ENCODE results near the gene TEX48. TPM values are rescaled to one million over a fixed set of nuclear protein-coding genes. Genes with fewer than 3 reads are reported as not detected.

TEX48 gene
- polyA plus RNA-seq, 1 donor from 2014 or later = not detected

- no peaks in the 10 kb centered on the region for H3K36me3 Mint-ChIP-seq
- no peaks in the 10 kb centered on the region for H3K9me3 Mint-ChIP-seq
- no peak overlapping the region for H3K27ac Mint-ChIP-seq
- H3K4me1 Mint-ChIP-seq = peaks cover 1 to 6% (median 5%) of the 10 kb centered on the region in 3 donors
- H3K27me3 Mint-ChIP-seq = peaks cover 7% of the 10 kb centered on the region
- H3K4me3 Mint-ChIP-seq = no peak overlapping the region
Observed at GRCh38 chr9:114666401-114666800, 15.6 kb downstream of the TEX48 start.

GRCh38 chr9:114664181-114664580 is 17.8 kb downstream of the TEX48 start:
- no peaks in the 10 kb centered on the region for H3K36me3 Mint-ChIP-seq
- H3K4me3 Mint-ChIP-seq = no peak overlapping the region
- H3K27me3 Mint-ChIP-seq = peaks cover 7% of the 10 kb centered on the region
- H3K4me1 Mint-ChIP-seq = peaks cover 1 to 6% (median 5%) of the 10 kb centered on the region in 3 donors
- H3K27ac Mint-ChIP-seq = no peak overlapping the region
- no peaks in the 10 kb centered on the region for H3K9me3 Mint-ChIP-seq

GRCh38 chr9:114662081-114662989 is 19.7 kb downstream of the TEX48 start:
- no peak overlapping the region for H3K4me3 Mint-ChIP-seq
- H3K27me3 Mint-ChIP-seq = peaks cover 7% of the 10 kb centered on the region
- peaks cover 3% of the 10 kb centered on the region for H3K36me3 Mint-ChIP-seq
- H3K4me1 Mint-ChIP-seq = peaks cover 5 to 6% (median 5%) of the 10 kb centered on the region in 3 donors
- H3K27ac Mint-ChIP-seq = peak overlapping the region in 1 of 3 donors; percentile 74
- H3K9me3 Mint-ChIP-seq = no peaks in the 10 kb centered on the region

- H3K36me3 Mint-ChIP-seq = peaks cover 3% of the 10 kb centered on the region
- H3K9me3 Mint-ChIP-seq = no peaks in the 10 kb centered on the region
- H3K27me3 Mint-ChIP-seq = peaks cover 4% of the 10 kb centered on the region
- peak within 1 kb of the TSS in 1 of 3 donors; percentile 71 for H3K27ac Mint-ChIP-seq
- peaks cover 14 to 16% (median 15%) of the 10 kb centered on the region in 3 donors for H3K4me1 Mint-ChIP-seq
- H3K4me3 Mint-ChIP-seq = no peak within 1 kb of the TSS
Observed at GRCh38 chr9:114657705-114658104, 24.3 kb downstream of the TEX48 start, which contains the start of gene TEX53. TEX53 (minus strand) TSS chr9:114657805; CDS start chr9:114657774, 31 bp downstream.

GRCh38 chr9:114656301-114656700 is 25.7 kb downstream of the TEX48 start:
- H3K27me3 Mint-ChIP-seq = no peaks in the 10 kb centered on the region
- H3K9me3 Mint-ChIP-seq = no peaks in the 10 kb centered on the region
- no peak overlapping the region for H3K4me3 Mint-ChIP-seq
- H3K27ac Mint-ChIP-seq = no peak overlapping the region
- peaks cover 13 to 19% (median 13%) of the 10 kb centered on the region in 3 donors for H3K4me1 Mint-ChIP-seq
- peaks cover 3% of the 10 kb centered on the region for H3K36me3 Mint-ChIP-seq

GRCh38 chr9:114655689-114656088 is 26.3 kb downstream of the TEX48 start:
- H3K4me1 Mint-ChIP-seq = peaks cover 13 to 19% (median 13%) of the 10 kb centered on the region in 3 donors

GRCh38 chr9:114653556-114654159 is 28.3 kb downstream of the TEX48 start:
- Mint-ChIP-seq H3K27ac (peak overlapping the region in 2 of 3 donors; percentile 46 to 90), H3K4me1 (peaks cover 13 to 19% (median 13%) of the 10 kb centered on the region in 3 donors), H3K4me3 (peak overlapping the region in 2 of 4 donors; percentile 45 to 55), H3K36me3 (peaks cover 4% of the 10 kb centered on the region), H3K27me3 (no peaks in the 10 kb centered on the region), H3K9me3 (no peaks in the 10 kb centered on the region)

More at GRCh38 chr9:114655689-114656088, 26.3 kb downstream of the TEX48 start:
- Mint-ChIP-seq H3K4me3 (no peak overlapping the region), H3K27ac (peak overlapping the region in 1 of 3 donors; percentile 28), H3K36me3 (peaks cover 3% of the 10 kb centered on the region), H3K9me3 (no peaks in the 10 kb centered on the region), H3K27me3 (no peaks in the 10 kb centered on the region)

- Mint-ChIP-seq H3K27ac (peak overlapping the region in 2 of 3 donors; percentile 46 to 90), H3K4me1 (peaks cover 13 to 19% (median 13%) of the 10 kb centered on the region in 3 donors), H3K4me3 (peak overlapping the region in 2 of 4 donors; percentile 43 to 55), H3K36me3 (peaks cover 4% of the 10 kb centered on the region), H3K9me3 (no peaks in the 10 kb centered on the region), H3K27me3 (no peaks in the 10 kb centered on the region)
Observed at GRCh38 chr9:114652776-114653555, 29.0 kb downstream of the TEX48 start.

GRCh38 chr9:114643896-114644295 is 38.1 kb downstream of the TEX48 start:
- H3K4me1 Mint-ChIP-seq = peaks cover 5 to 8% (median 5%) of the 10 kb centered on the region in 3 donors
- peak overlapping the region in 1 of 3 donors; percentile 60 for H3K27ac Mint-ChIP-seq
- no peaks in the 10 kb centered on the region for H3K27me3 Mint-ChIP-seq
- H3K9me3 Mint-ChIP-seq = peaks cover 0 to 4% (median 0%) of the 10 kb centered on the region in 3 donors
- no peak overlapping the region for H3K4me3 Mint-ChIP-seq
- peaks cover 9% of the 10 kb centered on the region for H3K36me3 Mint-ChIP-seq

- peaks cover 9% of the 10 kb centered on the region for H3K36me3 Mint-ChIP-seq
- H3K9me3 Mint-ChIP-seq = peaks cover 0 to 4% (median 0%) of the 10 kb centered on the region in 3 donors
- H3K4me3 Mint-ChIP-seq = no peak overlapping the region
- H3K27ac Mint-ChIP-seq = no peak overlapping the region
- no peaks in the 10 kb centered on the region for H3K27me3 Mint-ChIP-seq
- peaks cover 5 to 8% (median 5%) of the 10 kb centered on the region in 3 donors for H3K4me1 Mint-ChIP-seq
Observed at GRCh38 chr9:114643001-114643400, 39.0 kb downstream of the TEX48 start.

GRCh38 chr9:114641967-114642366 is 40.0 kb downstream of the TEX48 start:
- H3K27ac Mint-ChIP-seq = peak overlapping the region in 2 of 3 donors; percentile 4 to 14
- peaks cover 9% of the 10 kb centered on the region for H3K36me3 Mint-ChIP-seq
- peaks cover 5 to 8% (median 5%) of the 10 kb centered on the region in 3 donors for H3K4me1 Mint-ChIP-seq
- H3K9me3 Mint-ChIP-seq = peaks cover 0 to under 1% (median 0%) of the 10 kb centered on the region in 3 donors
- no peaks in the 10 kb centered on the region for H3K27me3 Mint-ChIP-seq
- H3K4me3 Mint-ChIP-seq = no peak overlapping the region

- H3K27ac Mint-ChIP-seq = no peak overlapping the region
- no peaks in the 10 kb centered on the region for H3K27me3 Mint-ChIP-seq
- peaks cover 5 to 9% (median 7%) of the 10 kb centered on the region in 3 donors for H3K4me1 Mint-ChIP-seq
- no peaks in the 10 kb centered on the region for H3K36me3 Mint-ChIP-seq
- no peaks in the 10 kb centered on the region for H3K9me3 Mint-ChIP-seq
- H3K4me3 Mint-ChIP-seq = no peak overlapping the region
Observed at GRCh38 chr9:114638404-114638803, 43.6 kb downstream of the TEX48 start.

- Mint-ChIP-seq H3K4me3 (no peak overlapping the region), H3K27ac (no peak overlapping the region), H3K9me3 (no peaks in the 10 kb centered on the region), H3K4me1 (peaks cover 0 to 4% (median 1%) of the 10 kb centered on the region in 3 donors), H3K27me3 (no peaks in the 10 kb centered on the region), H3K36me3 (no peaks in the 10 kb centered on the region)
Observed at GRCh38 chr9:114634387-114634786, 47.6 kb downstream of the TEX48 start.

GRCh38 chr9:114633438-114634089 is 48.4 kb downstream of the TEX48 start:
- no peaks in the 10 kb centered on the region for H3K27me3 Mint-ChIP-seq
- no peak overlapping the region for H3K27ac Mint-ChIP-seq
- H3K4me3 Mint-ChIP-seq = no peak overlapping the region
- H3K36me3 Mint-ChIP-seq = peaks cover 2% of the 10 kb centered on the region
- H3K9me3 Mint-ChIP-seq = no peaks in the 10 kb centered on the region
- peaks cover 0 to 4% (median 1%) of the 10 kb centered on the region in 3 donors for H3K4me1 Mint-ChIP-seq
